CD4-positive, alpha-beta T cell (primary cell): Measurements from ENCODE around the gene USP6NL. TPM values are rescaled to one million over a fixed set of nuclear protein-coding genes. Genes with fewer than 3 reads are reported as not detected.

ENCODE experiments used
- ATAC-seq: fragments of 200-7000 bp; cut with Tn5 transposase; one replicate; pipeline ENCODE4 v1.10.0; 2022; ENCODE audit warnings: mild to moderate bottlenecking; ENCODE audit not compliant: poor library complexity
- CTCF ChIA-PET: fragments of 350-600 bp; sonication (Branson Sonifier 250); formaldehyde crosslinking; loops from one replicate; lab custom pipeline; 2021; ENCODE audit warnings: antibody characterized with exemption, inconsistent platforms; lab: Charles Lee
- POLR2A ChIA-PET: fragments of 350-600 bp; sonication (Branson Sonifier 250); formaldehyde crosslinking; loops from one replicate; lab custom pipeline; 2021; ENCODE audit warnings: antibody characterized with exemption, inconsistent platforms; lab: Charles Lee
- DNase-seq, 14 experiments: peaks; one replicate each; pipeline ENCODE4 v3.0.0-alpha.2; 2013 to 2020; ENCODE audit warnings: mixed read lengths in 2 of 14
- H3K27ac ChIP-seq, 2 donors: one replicate each; pipeline versions ENCODE4 v1.5.1 to v1.7.0; 2013; ENCODE audit warnings: low read length in 2 of 2, low read depth in 1 of 2, mild to moderate bottlenecking in 1 of 2
- H3K27me3 ChIP-seq, 2 experiments: 1 replicate in 1 of 2; 2 replicates in 1 of 2; pipeline versions ENCODE4 v1.6.1 to v1.7.0; 2013; ENCODE audit warnings: low read length in 2 of 2, control low read depth in 1 of 2, mild to moderate bottlenecking in 1 of 2, moderate library complexity in 1 of 2; ENCODE audit not compliant: insufficient read depth in 2 of 2, control insufficient read depth in 1 of 2
- H3K36me3 ChIP-seq: one replicate; pipeline ENCODE4 v1.6.1; 2013; ENCODE audit warnings: low read length, control low read depth; ENCODE audit not compliant: insufficient read depth
- H3K4me1 ChIP-seq: one replicate; pipeline ENCODE4 v1.6.1; 2013; ENCODE audit warnings: low read length, control low read depth; ENCODE audit not compliant: insufficient read depth
- H3K4me3 ChIP-seq: one replicate; pipeline ENCODE4 v1.5.1; 2013; ENCODE audit warnings: mild to moderate bottlenecking, low read length, moderate library complexity
- H3K9me3 ChIP-seq, 2 experiments: 1 replicate in 1 of 2; 2 replicates in 1 of 2; pipeline versions ENCODE4 v1.6.1 to v1.7.0; 2013; ENCODE audit warnings: low read length in 2 of 2, mild to moderate bottlenecking in 2 of 2, control low read depth in 1 of 2, moderate library complexity in 1 of 2; ENCODE audit not compliant: control insufficient read depth in 1 of 2, insufficient read depth in 1 of 2
- H3K27ac Mint-ChIP-seq: one replicate; pipeline ENCODE4 v1.8.0; 2020; ENCODE audit warnings: mixed read lengths
- H3K27me3 Mint-ChIP-seq: one replicate; pipeline ENCODE4 v1.8.0; 2021; ENCODE audit warnings: mixed read lengths
- H3K36me3 Mint-ChIP-seq: one replicate; pipeline ENCODE4 v1.8.0; 2021; ENCODE audit warnings: low read depth, mixed read lengths
- H3K4me1 Mint-ChIP-seq: one replicate; pipeline ENCODE4 v1.8.0; 2021; ENCODE audit warnings: low read depth, mixed read lengths
- H3K4me3 Mint-ChIP-seq: one replicate; pipeline ENCODE4 v1.8.0; 2020; ENCODE audit warnings: mild to moderate bottlenecking, mixed read lengths
- H3K9me3 Mint-ChIP-seq: one replicate; pipeline ENCODE4 v1.8.0; 2020; ENCODE audit warnings: mixed read lengths
- intact Hi-C, 2 experiments: fragments of 100-400 bp; cut with DNase I in 1 of 2; cut with micrococcal nuclease in 1 of 2; formaldehyde crosslinking; loops; one replicate each; pipeline versions ENCODE4 v1.15.1 to v1.9.0; 2023 to 2025; cut with DNase I, micrococcal nuclease
- total RNA-seq, 174 experiments: library from RNA in 2 of 174; stranded (reverse) in 2 of 174; gene quantifications; one replicate each; pipeline ENCODE4 v1.2.3 and lab custom pipeline; 2021 to 2026
- TF ChIP-seq, protein P1 (sequence below): fragments of 200-600 bp; IDR thresholded peaks from one replicate; pipeline ENCODE4 v1.8.0; 2022; ENCODE audit warnings: antibody characterized with exemption, mild to moderate bottlenecking

The USP6NL gene
- total RNA-seq, 2 experiments from 2014 or later, result 5.2 to 5.6 TPM

DNA sequence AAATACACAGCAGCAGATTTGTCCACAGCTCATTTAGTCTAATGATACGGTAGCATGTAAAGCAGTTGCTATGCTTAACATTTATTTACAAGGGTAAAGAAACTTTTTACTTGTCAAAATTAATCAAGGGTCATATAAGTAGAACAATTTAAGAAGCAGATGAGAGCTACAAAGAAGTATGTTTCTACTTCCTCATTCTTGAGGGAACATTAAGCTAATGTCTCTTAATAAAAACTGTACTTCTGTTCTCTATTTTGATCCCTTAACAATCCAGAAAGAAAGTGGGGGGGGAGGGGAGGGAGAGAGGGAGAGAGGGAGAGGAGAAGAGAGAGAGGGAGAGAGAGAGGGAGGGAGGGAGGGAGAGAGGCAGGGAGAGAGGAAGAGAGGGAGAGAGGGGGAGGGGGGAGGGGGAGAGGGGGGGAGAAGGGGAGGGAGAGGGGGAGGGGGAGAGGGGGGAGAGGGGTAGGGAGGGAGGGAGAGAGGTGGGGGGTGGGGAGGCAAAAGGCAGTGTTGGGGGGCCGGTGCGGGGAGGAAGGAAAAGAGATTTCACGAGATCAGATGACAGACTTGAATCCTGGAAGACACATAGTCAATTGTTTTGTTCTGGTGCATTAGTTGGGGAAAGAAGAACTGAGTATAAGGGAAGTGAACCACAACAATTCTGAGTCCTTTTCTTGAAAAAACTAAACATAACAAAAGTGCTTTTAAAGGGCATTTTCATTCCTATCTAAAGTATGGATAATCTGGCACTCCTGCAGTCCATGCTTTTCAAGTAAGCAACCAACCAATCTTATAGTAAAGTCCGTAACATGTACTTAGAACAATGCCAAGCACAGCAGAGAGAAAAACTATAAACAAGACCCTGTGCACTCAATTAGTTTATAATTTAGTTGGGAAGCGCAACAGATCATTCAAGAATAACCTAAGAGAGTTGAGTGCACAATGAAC, 128.0 kb downstream of the USP6NL start:
- Mint-ChIP-seq H3K4me3 (no peak overlapping the region), H3K36me3 (peaks cover 31% of the 10 kb centered on the region), H3K27ac (no peak overlapping the region), H3K4me1 (peaks cover 12% of the 10 kb centered on the region), H3K27me3 (no peaks in the 10 kb centered on the region), H3K9me3 (no peaks in the 10 kb centered on the region)
- no peak overlapping the region for H3K4me3 ChIP-seq
- ChIA-PET CTCF (no interaction called here), POLR2A (interaction anchor here (0.8 kb wide), 1 partner anchor 11 kb away, joined by 3 read pairs; no protein-coding TSS in a partner anchor)
- H3K36me3 ChIP-seq, result no peaks in the 10 kb centered on the region
- DNase-seq (no peak), ATAC-seq (no peak)
- intact Hi-C loops, result no loop called here
- no peaks in the 10 kb centered on the region for H3K4me1 ChIP-seq
- H3K9me3 ChIP-seq, result no peaks in the 10 kb centered on the region
- TF ChIP-seq, protein P1, sequence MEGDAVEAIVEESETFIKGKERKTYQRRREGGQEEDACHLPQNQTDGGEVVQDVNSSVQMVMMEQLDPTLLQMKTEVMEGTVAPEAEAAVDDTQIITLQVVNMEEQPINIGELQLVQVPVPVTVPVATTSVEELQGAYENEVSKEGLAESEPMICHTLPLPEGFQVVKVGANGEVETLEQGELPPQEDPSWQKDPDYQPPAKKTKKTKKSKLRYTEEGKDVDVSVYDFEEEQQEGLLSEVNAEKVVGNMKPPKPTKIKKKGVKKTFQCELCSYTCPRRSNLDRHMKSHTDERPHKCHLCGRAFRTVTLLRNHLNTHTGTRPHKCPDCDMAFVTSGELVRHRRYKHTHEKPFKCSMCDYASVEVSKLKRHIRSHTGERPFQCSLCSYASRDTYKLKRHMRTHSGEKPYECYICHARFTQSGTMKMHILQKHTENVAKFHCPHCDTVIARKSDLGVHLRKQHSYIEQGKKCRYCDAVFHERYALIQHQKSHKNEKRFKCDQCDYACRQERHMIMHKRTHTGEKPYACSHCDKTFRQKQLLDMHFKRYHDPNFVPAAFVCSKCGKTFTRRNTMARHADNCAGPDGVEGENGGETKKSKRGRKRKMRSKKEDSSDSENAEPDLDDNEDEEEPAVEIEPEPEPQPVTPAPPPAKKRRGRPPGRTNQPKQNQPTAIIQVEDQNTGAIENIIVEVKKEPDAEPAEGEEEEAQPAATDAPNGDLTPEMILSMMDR, result no peak
- no peaks in the 10 kb centered on the region for H3K27me3 ChIP-seq
- H3K27ac ChIP-seq, result no peak overlapping the region

DNA sequence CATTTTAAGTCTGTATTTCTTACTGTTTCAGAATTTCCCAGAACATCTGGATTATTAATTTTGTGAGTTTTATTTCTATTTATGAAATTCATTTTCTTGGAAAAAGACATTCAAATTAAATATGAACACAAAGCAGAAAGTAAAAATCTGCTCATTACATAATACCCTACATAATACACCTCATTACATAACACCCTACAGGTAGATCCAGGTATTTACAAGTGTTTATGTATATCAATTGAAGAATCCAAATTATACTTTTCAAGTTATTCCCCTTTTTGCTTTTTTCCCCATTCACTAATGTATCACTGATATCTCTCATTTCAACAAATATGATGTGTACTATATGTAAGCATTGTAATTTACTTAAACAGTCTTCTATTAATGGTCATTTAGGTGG, 129.1 kb downstream of the USP6NL start:
- no peaks in the 10 kb centered on the region for H3K9me3 ChIP-seq
- no peaks in the 10 kb centered on the region for H3K4me1 ChIP-seq
- Mint-ChIP-seq H3K27me3 (no peaks in the 10 kb centered on the region), H3K36me3 (peaks cover 28% of the 10 kb centered on the region), H3K27ac (no peak overlapping the region), H3K4me3 (no peak overlapping the region), H3K4me1 (peaks cover 12% of the 10 kb centered on the region), H3K9me3 (no peaks in the 10 kb centered on the region)
- H3K4me3 ChIP-seq, result no peak overlapping the region
- CTCF ChIA-PET, result no interaction called here
- no peaks in the 10 kb centered on the region for H3K36me3 ChIP-seq
- intact Hi-C loops, result no loop called here
- POLR2A ChIA-PET, result no interaction called here
- DNase-seq (no peak), ATAC-seq (no peak)
- no peaks in the 10 kb centered on the region for H3K27me3 ChIP-seq
- TF ChIP-seq, protein P1, result no peak
- no peak overlapping the region for H3K27ac ChIP-seq

DNA sequence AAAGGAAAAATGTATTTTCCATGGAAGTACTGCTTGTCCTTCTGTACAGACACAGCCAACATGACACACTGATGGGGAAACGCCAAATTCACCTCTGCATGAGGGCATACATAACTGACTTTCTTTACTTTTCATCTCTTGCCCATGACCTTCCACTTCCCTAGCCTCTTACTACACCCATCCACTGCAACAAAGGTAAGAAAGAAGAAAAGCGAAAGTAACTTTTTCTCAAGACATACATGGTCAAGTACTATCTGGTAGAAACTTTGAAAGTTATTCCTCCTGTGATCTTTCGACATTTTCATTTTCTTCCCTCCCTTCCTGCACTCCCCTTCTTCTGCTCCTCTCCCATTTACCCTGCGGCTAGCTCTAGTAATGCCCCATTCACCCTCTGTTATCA, 130.8 kb downstream of the USP6NL start:
- Mint-ChIP-seq H3K27ac (no peak overlapping the region), H3K4me1 (peaks cover 12% of the 10 kb centered on the region), H3K27me3 (no peaks in the 10 kb centered on the region), H3K36me3 (peaks cover 26% of the 10 kb centered on the region), H3K4me3 (no peak overlapping the region), H3K9me3 (no peaks in the 10 kb centered on the region)
- no peak for DNase-seq
- no peaks in the 10 kb centered on the region for H3K36me3 ChIP-seq
- ChIA-PET POLR2A (no interaction called here), CTCF (no interaction called here)
- H3K27me3 ChIP-seq, result no peaks in the 10 kb centered on the region
- no peak for ATAC-seq
- H3K27ac ChIP-seq, result no peak overlapping the region
- H3K9me3 ChIP-seq, result no peaks in the 10 kb centered on the region
- H3K4me3 ChIP-seq, result no peak overlapping the region
- TF ChIP-seq, protein P1, result no peak
- intact Hi-C loops, result no loop called here
- H3K4me1 ChIP-seq, result no peaks in the 10 kb centered on the region
